Measurements from ENCODE around the gene SDHAF2. TPM values are rescaled to one million over a fixed set of nuclear protein-coding genes. Genes with fewer than 3 reads are reported as not detected.

Gene SDHAF2
- total RNA-seq, 120 experiments from 2014 or later: 23.9 to 53.9 (median 37.5) TPM

Other genes starting within 250 kb of the SDHAF2 start
- 1 to 10 TPM in 13 of 120 experiments, under 1 TPM in 17, not detected in 90; 0.37 to 3.1 (median 0.84) TPM for gene PGA3, start 226.6 kb upstream of the SDHAF2 start, total RNA-seq
- gene PGA4, start 207.8 kb upstream of the SDHAF2 start, total RNA-seq: 1 to 10 TPM in 12 of 120 experiments, under 1 TPM in 18, not detected in 90; 0.24 to 2.9 (median 0.58) TPM
- gene PGA5, start 188.9 kb upstream of the SDHAF2 start, total RNA-seq: 1 to 10 TPM in 6 of 120 experiments, under 1 TPM in 16, not detected in 98; 0.44 to 1.5 (median 0.81) TPM
- 10 to 100 TPM in 35 of 120 experiments, 1 to 10 TPM in 85; 3.4 to 19.4 (median 8.3) TPM for gene VWCE, start 134.8 kb upstream of the SDHAF2 start, total RNA-seq
- 100 to 1,000 TPM; 141 to 239 (median 198) TPM for gene DDB1, start 97.0 kb upstream of the SDHAF2 start, total RNA-seq
- 10 to 100 TPM; 14.9 to 63.7 (median 32.2) TPM for gene TKFC, start 96.9 kb upstream of the SDHAF2 start, total RNA-seq
- gene CYB561A3, start 68.2 kb upstream of the SDHAF2 start, total RNA-seq: 10 to 100 TPM in 119 of 120 experiments, 1 to 10 TPM in 1; 7.2 to 29.3 (median 19.0) TPM
- gene TMEM138, start 67.8 kb upstream of the SDHAF2 start, total RNA-seq: 10 to 100 TPM; 18.4 to 51.8 (median 31.7) TPM
- gene TMEM216, start 37.5 kb upstream of the SDHAF2 start, total RNA-seq: 10 to 100 TPM in 68 of 120 experiments, 1 to 10 TPM in 52; 4.7 to 22.4 (median 10.3) TPM
- gene CPSF7, start 149 bp upstream of the SDHAF2 start, total RNA-seq: 100 to 1,000 TPM in 29 of 120 experiments, 10 to 100 TPM in 91; 73.7 to 125 (median 93.7) TPM
- 10 to 100 TPM in 46 of 120 experiments, 1 to 10 TPM in 74; 1.3 to 19.6 (median 9.1) TPM for gene LRRC10B, start 78.6 kb downstream of the SDHAF2 start, total RNA-seq
- gene SYT7, start 151.0 kb downstream of the SDHAF2 start, total RNA-seq: 100 to 1,000 TPM in 115 of 120 experiments, 10 to 100 TPM in 5; 52.2 to 249 (median 173) TPM